Sciatic nerve (tissue), 2 donors: Measurements from ENCODE around the gene EPN2. TPM values are rescaled to one million over a fixed set of nuclear protein-coding genes. Genes with fewer than 3 reads are reported as not detected.

Experiments used
- ATAC-seq: fragments of 200-7000 bp; cut with Tn5 transposase; one replicate; pipeline ENCODE4 v1.9.1; 2020; ENCODE audit warnings: mild to moderate bottlenecking, moderate library complexity
- DNase-seq: peaks from one replicate; pipeline ENCODE4 v3.0.0-alpha.2; 2020; ENCODE audit warnings: low spot score
- intact Hi-C: fragments of 100-400 bp; cut with DNase I; formaldehyde crosslinking; loops from one replicate; pipeline ENCODE4 v1.14.2; 2022
- total RNA-seq: library from RNA; stranded (reverse); fragmentation: NEBNext Ultra II Directional; extraction: Animal tissue kit (Norgen Biotek cat#: 25700); gene quantifications from one replicate; pipeline ENCODE4 v1.2.1, GENCODE V29; 2021
- donor health status: DM: no; HTN: no; CAD: no.
- donor health status: DM: no; HTN: no; CAD: no.

Gene EPN2
- total RNA-seq, 1 donor from 2014 or later, result 76.6 TPM

DNA sequence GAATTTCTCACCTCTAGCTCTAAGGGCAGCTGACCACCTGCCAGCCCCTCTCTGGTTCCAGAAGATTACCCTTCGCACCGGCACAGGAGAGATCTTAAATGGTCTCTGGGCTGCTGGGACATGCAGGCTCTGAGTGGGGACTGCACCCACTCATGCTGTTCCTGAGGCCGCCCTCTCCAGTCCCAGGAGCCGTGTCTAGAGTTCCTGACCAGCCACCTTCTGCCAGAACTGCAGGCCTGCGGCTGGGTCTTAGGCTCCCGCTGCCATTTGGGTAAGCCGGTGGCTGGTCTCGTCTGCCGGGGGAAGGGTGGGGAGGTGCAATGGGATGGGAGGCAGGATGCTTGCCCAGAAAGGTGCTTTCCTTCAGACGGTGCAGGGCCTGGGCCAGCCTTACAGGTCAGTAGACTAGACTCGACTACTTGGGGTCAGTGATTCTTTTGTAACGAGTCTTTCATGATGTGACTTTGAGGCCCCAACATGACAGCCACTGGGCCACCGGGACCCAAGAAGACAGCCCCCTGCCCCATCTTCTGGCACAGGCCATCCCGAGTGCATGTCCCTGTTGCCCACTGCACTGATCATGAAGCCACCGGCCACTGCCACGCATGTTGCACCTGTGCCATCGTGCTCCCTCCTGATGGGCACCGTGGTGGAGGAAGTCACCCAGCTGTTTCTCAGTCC lies 98.9 kb downstream of the EPN2 start:
- ATAC-seq (no peak), DNase-seq (peak; percentile 56)
- intact Hi-C loops, result no loop called here

DNA sequence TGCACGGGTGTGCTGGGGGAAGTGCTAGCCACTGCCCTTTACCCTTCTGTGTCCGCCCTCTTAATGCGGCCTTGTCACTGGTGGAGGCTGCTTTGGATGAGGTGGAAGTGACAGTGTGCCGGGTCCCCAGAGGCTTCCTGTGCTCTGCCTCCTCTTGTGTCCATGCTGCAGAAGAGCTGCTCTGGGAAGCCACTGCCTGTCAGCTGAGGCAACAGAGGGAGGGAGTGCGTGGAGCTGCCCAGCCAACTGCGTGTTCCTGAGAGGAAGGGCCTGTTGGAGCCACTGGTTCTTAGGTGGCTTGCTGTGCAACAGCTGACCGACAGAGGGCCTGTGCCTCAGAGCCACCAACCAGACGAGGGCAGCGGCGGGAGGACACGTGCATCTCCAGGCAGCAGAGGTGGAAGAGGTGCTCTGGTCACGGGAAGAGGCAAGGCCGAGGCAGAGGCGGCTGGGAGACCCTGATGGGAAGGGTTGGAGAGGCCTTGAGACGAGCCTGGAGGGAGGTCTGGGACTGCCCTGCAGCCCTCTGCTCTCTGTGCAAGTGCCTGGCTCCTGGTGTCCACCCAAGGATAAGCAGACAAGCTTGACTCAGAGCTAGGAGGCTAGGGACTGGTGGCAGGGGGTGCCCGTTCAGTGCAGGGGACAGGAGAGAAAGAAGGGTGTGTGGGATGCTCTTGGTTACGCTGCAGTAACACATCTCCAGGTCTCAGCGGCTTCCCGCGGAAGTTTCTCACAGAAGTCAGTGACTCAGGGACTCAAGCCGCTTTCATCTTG lies 100.0 kb downstream of the EPN2 start:
- ATAC-seq, result peak; percentile 45
- DNase-seq, result peak; percentile 68
- intact Hi-C loops, result no loop called here

DNA sequence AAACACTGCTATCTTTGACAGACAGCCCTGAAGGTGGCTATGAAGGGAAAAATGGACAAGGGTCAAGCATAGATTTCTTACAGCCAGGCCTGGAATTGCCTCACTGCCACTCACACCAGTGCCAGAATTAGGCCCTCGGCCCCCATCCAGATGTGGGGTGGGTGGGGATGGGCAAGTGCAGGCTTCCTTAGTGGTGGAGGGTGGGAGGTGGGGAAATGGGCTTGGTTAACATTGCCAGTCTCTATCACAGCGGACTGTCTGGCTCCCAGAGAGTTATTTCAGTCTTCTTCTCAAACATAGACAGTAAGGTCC lies 100.5 kb downstream of the EPN2 start:
- intact Hi-C loops, result no loop called here
- DNase-seq (peak; percentile 48), ATAC-seq (peak; percentile 2)

DNA sequence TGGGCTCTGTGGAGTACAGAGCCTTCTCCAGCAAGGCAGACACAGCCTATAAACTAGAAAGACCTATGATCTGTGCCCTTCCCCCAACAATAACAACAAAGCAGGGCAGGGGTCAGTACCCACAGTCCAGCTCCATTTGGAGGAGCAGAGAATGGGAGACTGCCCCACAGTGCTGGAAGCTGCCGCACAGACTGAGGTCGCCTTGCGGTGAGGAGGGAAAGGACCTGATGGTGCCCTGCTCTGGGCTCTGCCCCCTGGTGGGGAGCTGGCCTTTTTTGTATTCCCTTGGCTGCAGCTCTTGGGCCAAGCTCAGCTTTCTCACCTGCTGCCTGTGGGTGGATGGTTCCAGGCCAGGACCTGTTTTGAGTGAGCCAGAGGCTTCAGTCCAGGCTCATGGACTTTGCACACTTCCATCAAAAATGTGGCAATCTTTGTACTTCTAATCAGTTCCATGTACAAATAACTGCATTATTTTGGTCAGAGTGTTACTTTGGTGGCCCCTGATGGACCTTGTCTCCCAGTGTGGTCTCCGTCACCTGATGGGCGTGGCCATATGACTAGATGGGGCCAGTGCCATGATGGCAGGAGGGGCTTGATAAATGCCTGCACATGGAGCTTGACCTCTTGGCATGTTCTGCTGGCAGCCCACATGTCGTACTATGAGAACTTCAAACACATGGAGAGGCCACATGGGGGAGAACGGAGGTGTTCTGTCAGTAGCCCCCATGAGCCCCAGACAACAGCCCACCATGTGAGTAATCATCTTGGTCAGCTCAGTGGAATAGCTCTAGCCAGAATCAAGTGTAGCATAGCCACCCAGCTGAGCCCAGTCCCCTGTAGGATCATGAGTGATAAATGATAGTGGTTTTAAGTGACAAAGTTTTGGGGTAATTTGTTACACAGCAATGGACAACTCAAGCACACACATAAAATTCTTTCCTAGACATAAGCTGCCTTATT lies 101.1 kb downstream of the EPN2 start:
- DNase-seq (peak; percentile 70), ATAC-seq (peak; percentile 13)
- intact Hi-C loops, result no loop called here

DNA sequence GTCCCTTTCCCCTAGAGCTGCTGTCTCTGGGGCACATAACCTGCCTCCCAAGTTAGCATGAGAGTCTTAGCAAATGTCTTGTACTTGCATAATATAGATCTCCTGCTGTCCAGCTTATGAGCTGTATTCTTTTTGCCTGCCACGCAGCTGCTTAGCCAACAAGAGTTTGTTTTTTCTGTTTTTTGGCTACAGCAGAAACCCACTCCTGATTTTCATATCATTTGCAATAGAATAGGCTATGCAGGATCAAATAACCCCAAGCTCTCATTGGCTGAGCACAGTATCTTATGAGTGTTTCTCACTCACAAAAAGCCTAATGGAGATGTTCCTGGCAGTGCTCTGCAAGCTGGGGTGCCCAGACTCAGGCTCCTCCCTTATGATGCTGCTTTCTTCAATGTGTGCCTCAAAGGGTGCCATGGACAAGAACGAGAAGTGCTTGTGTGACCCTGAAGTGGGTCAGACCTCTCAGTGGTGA lies 102.2 kb downstream of the EPN2 start:
- intact Hi-C loops, result no loop called here
- no peak for DNase-seq
- no peak for ATAC-seq

DNA sequence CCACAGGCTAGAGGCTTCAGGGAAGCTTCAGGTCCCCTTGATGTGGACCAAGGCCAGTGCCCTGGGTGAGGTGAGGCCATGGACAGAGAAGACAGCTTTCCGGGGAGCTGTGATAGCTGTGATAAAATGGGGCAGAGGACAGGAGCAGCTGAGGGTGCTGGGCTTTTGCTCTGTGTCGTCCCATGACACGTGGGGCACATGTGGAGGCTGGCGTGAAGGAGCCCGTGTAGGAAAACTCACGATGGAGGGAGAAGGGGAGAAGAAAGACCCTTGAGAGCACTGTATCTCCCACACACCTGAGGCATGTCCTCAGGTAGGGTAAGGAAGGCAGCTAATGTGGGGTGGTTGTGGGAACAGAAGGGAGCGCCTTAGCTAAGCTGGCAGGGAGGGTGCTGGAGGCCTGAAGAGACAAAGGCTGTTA lies 104.1 kb downstream of the EPN2 start:
- ATAC-seq (no peak), DNase-seq (peak; percentile 42)
- intact Hi-C loops, result no loop called here

DNA sequence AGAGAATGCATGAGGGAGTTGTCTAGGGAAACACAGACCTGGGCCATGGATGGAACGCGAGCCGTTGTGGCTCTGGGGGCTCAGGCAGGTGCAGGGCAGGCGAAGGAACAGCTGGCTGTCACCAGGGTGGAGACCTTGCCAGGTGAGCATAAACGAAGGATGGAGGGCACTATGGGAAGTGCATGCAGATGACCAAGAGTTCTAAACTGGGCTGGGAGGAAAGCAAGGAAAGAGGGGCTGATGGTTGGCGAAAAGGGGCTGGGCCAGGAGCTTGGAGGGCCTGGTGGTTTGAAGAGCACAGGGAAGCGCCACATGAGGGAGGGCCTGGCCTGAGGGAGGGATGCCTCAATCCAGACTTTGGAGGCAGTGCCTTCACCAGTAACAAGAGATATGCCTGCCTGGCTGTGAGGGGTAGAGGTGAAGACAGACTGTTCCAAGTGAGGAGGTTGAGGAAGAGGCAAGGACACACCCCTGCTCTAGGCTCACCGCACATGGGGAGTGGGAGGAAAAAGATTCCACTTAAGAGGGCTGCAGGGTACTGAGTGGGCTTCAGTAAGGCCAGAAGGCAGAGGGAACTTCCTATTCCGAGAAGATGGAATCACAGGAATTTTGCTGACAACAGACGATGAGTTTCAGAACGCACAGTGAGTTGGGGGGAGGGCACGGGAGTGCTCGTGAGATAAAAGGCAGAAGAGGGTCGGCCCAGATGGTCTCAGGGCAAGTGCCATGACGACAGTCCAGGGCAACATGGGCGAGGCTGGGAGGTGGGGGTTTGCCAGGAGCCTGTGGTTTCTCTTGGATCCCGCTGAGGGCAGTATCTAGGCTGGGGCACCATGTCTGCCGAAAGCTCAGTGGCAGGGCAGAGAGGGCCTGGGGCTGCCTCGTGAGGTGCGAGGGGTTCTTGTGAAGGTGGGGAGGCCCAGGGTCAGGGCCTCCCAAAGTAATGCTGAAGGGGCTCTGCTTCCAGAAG lies 104.8 kb downstream of the EPN2 start:
- DNase-seq (peak; percentile 55), ATAC-seq (peak; percentile 15)
- intact Hi-C loops, result no loop called here

DNA sequence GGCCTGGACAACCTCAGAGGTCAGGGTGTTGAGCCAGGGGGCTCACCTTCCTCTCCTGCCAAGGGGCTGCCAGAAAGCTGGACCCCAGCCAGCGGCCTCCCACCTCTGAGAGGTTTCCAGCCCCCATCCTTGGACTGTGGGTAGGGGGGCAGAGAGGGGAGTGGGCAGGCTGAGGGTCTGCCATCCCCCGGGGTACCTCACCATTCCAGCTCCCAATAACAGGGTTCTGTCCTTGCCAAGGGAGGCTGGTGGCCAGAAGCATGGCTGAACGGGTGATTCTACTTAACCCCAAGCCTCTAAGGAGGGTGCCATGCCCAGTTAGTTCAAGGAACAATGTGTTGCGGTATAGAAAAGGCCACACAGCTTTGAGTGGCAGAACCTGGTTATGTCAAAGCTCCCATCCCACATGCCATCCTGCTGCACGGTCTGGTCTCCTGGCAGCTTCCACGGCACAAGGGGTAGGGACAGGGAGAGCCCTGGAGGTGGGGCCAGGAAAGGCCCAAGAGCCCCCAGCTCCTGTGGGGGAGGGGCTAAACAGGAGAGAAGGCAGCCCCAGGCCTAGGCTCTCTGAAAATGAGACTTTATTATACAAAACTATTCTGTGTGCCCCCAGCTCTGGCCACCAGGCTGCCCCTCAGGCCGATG lies 105.6 kb downstream of the EPN2 start:
- intact Hi-C loops, result no loop called here
- ATAC-seq (peak; percentile 8), DNase-seq (peak; percentile 58)

DNA sequence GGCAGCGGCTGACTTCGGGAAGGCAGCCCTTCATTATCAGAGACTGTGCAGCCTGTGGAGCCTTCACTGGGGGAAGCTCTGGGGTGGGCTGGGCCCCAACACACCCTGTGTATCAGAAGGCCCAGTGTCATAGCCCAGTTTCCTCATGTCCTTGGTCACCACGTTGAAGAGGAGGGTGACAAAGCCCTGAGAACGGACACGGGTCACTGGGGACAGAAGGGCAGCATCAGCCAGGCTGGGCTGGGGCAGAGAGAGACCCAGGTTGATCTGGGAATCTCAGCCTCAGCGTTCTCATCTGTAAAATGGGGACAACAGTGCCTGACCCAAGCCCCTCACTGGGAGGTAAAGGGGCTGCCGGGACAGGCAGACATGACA lies 106.1 kb downstream of the EPN2 start:
- DNase-seq, result peak; percentile 56
- intact Hi-C loops, result no loop called here
- no peak for ATAC-seq

DNA sequence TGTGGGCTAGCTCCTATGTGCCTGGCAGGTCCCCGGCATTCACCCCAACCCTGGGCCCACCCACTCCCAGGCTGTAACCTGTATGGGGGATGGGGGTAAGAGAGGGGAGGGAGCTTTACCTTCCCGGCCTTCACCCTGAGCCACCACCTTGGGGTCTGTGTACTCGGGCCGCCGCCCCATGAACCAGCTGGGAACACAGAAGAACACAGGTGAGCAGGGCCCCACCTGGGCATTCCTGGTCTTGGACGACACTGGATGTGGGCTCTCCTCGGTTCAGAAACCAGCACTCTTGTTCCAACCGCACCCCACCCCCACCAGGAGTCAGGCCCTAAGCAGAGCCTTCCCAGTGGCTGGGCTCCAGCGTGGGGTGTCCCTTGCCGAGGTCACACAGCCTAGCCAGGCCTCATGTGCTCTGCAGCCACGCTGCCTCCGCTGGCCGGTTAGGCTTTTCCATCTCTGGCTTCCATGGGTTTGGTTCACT lies 106.5 kb downstream of the EPN2 start:
- DNase-seq (peak; percentile 62), ATAC-seq (peak; percentile 6)
- intact Hi-C loops, result no loop called here

DNA sequence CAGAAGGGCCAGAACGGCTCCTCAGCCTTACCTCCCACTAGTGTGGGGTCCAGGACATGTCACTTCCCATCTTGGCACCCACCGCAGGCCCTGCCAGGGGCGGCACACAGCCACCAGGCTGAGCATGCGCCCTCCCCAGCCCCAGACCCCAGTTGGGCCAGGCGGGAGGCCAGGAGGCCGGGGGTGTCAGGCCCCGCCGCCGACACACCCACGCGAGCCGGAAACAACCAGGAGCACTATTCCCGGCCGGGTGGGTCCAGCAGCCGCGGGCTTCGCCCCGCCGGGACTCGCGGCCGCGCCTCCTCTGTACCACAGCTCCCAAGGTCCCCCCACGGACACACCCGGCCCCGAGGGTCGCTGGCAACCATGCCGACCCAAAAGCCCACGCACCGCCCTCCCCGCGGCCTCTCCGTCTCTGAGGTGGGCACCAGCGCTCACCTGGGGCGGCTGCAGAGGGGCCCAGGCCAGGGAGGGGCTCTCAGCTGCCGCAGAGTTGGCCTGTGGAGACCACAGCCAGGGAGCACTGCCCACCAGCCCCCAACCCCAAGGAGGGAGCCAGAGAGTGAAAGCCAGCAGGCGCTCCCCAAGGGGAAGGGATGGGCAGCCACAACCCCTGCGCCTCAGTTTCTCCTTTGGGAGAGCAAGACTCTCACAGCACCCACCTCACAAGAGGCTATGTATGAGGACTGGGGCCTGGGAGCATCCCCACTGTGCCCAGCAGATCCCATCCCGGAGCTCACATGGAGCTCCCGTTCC lies 107.3 kb downstream of the EPN2 start:
- ATAC-seq (no peak), DNase-seq (peak; percentile 59)
- intact Hi-C loops, result no loop called here

DNA sequence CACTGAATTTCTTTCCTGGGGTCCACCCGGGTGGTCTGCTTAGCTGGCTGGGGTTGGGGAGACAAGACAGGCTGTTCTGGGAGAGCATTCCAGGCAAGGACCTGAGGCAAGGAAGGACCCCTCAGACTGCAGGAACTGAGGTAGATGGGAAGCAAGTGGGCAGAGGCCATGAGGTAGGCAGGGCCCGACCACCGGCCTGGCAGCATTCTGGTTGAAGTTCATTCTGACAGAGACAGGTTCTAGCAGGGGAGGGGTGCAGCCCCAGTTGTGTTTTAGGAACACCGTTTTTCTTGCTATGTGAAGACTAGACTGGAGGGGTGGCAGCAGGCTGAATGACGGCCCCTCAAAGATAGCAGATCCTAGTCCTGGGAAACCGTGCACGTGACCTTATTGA lies 107.9 kb downstream of the EPN2 start:
- DNase-seq (peak; percentile 42), ATAC-seq (no peak)
- intact Hi-C loops, result no loop called here

DNA sequence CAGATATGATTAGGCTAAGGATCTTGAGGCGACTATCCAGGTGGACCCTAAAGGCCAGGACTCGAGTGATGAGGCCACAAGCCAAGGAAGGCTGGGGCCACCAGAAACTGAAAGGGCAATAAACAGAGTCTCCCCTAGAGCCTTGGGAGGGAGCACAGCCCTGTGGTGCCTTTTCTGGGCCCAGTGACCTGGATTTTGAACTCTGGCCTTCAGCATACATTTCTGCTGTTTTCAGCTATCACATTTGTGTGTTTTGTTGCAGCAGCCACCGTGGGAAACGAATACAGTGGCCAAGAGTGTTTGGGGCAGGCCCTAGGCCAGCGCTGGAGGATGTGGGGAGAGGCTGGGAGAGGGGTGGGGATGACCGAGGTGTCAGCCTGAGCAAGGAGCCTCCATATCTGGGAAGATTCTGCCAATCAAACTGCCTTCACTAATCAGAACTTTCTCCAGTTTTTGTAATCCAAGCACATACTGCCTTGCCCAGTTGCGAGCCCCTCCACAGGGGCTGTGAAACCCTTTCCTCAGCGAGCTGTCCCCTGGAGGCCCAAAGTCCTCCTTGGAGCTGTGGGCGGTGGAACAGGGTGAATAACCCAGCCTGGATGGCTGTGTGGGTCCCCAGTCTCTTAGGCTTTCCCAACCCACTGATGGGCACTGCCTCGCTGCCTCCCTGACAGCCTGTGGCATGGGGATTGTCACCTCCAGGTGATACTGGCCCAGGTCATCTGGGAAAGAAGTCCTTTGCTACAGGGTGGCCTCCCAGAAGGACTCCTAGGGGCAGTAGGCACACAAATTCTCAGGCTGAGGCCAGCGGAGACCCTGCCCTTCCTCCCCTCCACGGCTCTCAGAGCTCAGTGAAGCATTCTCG lies 108.6 kb downstream of the EPN2 start:
- ATAC-seq (no peak), DNase-seq (peak; percentile 48)
- intact Hi-C loops, result no loop called here

DNA sequence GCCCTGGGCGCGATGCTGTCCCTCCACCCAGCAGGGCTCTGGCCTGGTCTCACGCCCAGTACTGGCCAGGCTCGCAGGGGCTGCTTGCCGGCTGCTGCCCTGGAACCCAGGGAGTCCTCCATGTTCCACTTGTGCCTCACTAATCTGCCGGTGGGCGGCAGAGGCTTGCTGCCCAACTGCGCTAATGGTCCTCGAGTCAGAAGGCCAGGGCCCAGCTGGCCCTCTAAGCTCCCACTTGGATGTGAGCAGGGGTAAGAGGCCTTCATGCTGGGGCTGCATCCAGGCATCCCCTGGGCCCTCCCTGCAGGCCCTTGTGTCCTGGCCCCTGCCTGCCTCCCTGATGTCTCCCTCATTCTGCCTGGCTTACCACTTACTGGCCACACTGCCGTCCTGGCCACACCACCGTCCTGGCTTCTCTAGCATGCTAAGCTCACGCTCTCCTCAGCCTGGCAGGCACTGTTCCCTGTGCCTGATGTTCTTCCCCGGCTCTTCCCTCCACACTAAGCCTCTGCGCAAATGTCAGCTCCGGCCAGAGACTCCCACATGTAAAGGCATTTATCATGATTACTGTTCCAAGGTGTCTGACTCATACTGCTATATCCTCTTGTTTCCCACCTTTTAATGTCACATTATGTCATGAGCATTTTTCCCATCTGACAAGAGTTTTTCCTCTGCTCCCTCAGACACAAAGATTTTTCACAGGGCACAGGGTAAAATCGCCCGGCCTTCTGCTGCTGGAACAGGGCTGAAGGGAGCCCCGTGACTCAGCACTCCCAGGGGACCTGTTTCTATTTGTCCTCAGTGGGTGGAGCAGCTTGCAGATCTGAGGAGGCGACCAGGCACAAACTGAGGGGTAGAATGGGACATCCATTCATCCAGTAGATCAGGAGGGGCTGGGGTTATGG lies 109.4 kb downstream of the EPN2 start:
- intact Hi-C loops, result no loop called here
- peak; percentile 71 for ATAC-seq
- DNase-seq, result peak; percentile 77

DNA sequence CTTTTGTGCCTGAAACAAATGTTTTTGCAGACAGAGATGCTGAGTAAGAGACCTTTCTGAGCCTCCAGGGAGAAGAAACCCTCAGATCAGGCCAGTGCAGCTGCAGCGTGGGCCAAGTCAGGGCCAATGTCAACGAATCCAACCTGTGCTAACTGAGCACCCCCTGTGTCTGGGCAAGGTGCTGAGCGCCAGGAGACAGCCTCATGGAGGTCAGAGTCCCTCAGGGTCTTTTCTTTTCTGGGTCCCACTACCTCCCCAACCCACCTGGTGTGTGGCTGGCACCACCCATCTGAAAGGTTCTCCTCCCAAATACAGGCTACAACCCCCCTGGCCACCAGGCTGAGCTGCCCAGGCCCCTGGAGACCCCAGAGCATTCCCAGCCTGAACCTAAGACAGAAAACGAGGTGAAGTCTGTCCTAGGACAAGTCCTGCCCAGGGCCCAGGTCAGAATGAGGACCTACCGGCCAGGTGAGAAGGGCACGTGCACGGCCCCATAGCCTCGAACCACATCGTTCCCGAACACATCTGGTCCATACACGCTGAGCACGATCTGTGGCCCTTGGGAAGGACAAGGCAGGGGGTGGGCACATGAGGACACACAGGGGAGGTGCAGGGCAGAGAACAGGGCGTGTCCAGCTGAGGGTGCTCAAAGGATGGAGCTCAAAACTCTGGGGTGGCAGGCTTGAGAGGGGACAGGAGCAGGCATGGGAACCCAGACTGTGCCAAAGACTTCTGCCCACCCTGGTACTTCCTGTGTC lies 110.3 kb downstream of the EPN2 start:
- ATAC-seq (no peak), DNase-seq (peak; percentile 57)
- intact Hi-C loops, result no loop called here
